SKM-1 treated with dmso at 0.1 percent for 144 hours (cell line): ENCODE data around the gene NBEA.
"Not testable (repeated sequence)": the region's sequence is repeated elsewhere in the genome, so short reads cannot be mapped to it uniquely, and the experiment has no call there.

Experiments
- DNase-seq: peaks from one replicate; lab custom pipeline; 2025; ENCODE audit not compliant: unreplicated experiment; lab: John Stamatoyannopoulos, UW

NBEA gene

DNA sequence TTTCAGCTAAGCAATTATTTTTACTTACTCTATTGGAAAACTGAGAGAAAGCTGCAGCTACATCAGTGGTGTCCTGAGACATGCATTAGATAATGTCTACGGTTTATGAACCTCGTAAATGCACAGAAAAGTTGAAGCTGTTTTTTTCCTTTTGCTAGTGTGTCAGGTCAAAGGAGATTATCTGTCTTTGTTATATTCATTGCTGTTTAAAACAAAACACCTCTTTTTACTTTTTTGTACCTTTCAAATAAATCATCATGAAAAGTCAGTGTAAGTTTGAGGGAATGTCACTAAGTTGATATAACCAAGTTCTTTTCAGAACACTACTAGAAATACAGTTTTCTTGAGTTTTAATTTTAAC is 2.2 kb downstream of the NBEA start:
- DNase-seq = no peak

GRCh38 chr13:34944751-34945150 is 2.7 kb downstream of the NBEA start:
- DNase-seq = no peak

DNA sequence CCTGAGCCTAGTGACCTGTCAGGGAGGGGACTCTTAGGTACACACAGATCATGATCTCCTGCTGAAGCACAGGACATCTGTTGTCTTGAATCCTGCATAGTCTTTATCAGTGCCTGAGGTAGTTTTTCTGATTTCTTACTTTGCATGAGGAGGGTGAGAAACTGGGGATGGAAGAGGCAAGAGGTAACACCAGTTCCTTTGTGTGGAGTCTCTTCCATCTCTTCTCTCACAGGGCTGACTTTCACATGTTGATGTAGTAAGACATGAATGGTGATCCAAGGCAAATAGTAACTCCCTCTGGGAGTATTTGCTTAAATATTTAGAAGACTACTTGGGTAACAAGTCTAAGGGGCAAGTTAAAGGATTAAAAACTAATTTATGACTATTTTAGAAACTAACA is 9.5 kb downstream of the NBEA start:
- no peak for DNase-seq

GRCh38 chr13:34959489-34959888 is 17.4 kb downstream of the NBEA start:
- DNase-seq = no peak

- no peak for DNase-seq
Measured at GRCh38 chr13:34964558-34964957, 22.5 kb downstream of the NBEA start.

GRCh38 chr13:34967851-34968562 is 25.9 kb downstream of the NBEA start:
- DNase-seq = peak; percentile 27

DNA sequence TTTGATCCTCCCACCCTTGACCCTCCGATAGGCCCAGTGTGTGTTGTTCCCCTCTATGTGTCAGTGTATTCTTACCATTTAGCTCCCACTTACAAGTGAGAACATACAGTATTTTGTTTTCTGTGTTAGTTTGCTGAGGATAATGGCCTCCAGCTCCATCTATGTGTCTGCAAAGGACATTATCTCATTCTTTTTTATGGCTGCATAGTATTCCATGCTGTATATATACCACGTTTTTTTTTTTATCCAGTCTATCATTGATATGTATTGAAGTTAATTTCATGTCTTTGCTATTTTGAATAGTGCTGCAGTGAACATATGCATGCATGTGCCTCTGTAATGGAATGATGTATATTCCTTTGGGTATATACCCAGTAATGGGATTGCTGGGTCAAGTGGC is 27.5 kb downstream of the NBEA start:
- not testable (repeated sequence) for DNase-seq

DNA sequence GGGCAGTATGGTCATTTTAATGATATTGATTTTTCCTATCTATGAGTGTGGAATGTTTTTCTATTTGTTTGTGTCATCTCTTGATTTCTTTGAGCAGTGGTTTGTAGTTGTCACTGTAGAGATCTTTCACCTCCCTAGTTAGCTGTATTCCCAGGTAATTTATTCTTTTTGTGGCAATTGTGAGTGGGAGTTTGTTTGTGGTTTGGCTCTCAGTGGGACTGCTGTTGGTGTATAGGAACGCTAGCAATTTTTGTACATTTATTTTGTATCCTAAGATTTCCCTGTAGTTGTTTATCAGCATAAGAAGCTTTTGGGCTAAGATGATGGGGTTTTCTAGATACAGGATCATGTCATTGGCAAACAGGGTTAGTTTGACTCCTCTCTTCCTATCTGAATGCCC is 28.9 kb downstream of the NBEA start:
- no peak for DNase-seq

DNA sequence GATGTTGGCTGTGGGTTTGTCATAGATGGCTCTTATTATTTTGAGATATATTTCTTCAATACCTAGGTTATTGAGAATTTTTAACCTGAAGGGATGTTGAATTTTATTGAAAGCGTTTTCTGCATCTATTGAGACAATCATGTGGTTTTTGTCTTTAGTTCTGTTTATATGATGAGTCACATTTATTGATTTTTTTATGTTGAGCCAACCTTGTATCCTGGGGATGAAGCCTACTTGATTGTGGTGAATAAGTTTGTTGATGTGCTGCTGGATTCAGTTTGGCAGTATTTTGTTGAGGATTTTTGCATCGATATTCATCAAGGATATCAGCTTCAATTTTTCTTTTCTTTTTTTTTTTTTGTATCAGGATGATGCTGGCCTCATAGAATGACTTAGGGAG is 29.4 kb downstream of the NBEA start:
- no peak for DNase-seq

GRCh38 chr13:34985199-34985598 is 43.1 kb downstream of the NBEA start:
- DNase-seq = not testable (repeated sequence)

DNA sequence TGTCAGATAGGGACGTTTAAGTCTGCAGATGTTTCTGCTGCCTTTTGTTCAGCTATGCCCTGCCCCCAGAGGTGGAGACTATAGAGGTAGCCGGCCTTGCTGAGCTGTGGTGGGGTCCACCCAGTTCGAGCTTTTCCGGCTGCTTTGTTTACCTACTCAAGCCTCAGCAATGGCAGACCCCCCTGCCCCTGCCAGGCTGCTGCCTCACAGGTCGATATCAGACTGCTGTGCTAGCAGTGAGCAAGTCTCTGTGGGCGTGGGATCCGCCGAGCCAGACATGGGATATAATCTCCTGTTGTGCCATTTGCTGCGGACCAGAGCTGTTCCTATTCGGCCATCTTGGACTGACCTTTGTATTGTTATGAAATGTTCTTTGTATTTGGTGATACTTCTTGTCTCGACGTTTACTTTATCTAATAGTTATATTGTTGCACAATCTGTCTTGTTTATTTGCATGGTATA is 46.3 kb downstream of the NBEA start:
- DNase-seq = no peak

- no peak for DNase-seq
Measured at GRCh38 chr13:34990399-34991214, 48.5 kb downstream of the NBEA start.

- peak; percentile 51 for DNase-seq
Measured at GRCh38 chr13:34993470-34993869, 51.4 kb downstream of the NBEA start.

DNA sequence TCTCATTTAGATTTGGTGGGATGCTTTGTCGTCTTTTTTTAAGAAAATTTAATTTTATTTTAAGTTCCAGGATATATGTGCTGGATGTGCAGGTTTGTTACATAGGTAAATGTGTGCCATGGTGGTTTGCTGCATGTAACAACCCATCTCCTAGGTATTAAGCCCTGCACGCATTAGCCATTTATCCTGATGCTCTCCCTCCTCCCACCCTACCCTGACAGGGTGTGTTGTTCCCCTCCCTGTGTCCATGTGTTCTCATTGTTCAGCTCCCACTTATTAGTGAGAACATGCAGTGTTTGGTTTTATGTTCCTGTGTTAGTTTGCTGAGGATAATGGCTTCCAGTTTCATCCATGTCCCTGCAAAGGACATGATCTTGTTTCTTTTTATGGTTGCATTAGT is 61.7 kb downstream of the NBEA start:
- DNase-seq = not testable (repeated sequence)

GRCh38 chr13:35005051-35005450 is 63.0 kb downstream of the NBEA start:
- no peak for DNase-seq

DNA sequence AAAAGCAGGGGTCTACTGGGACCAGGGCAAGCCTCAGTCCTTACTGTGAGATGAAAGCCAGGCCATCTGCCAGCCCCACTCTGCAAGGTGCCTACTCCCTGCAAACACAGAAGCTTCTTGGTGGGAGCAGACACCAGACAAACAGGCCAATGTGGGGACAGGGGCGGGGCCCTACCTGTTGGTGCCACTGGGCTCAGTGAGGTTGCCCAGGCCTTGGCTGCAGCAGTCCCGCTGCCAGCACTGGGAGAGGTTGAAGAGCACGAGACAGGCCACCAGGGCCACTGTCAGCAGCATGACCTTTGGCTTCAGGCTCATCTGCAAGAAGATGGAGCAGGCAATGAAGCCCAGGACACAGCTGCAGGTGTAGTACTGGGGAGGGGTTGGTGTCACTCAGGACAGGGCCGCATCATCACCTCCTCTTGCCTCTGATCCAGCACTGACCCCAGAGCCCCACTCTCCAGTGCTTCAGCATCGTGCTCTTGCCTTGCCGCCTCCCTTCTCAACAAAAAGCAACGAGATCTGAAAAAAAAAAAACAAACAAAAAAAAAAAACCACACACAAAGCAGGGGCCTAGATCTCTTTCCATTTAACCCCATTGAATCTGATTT is 72.6 kb downstream of the NBEA start:
- DNase-seq = no peak

- no peak for DNase-seq
Measured at GRCh38 chr13:35016362-35017112, 74.5 kb downstream of the NBEA start.

DNA sequence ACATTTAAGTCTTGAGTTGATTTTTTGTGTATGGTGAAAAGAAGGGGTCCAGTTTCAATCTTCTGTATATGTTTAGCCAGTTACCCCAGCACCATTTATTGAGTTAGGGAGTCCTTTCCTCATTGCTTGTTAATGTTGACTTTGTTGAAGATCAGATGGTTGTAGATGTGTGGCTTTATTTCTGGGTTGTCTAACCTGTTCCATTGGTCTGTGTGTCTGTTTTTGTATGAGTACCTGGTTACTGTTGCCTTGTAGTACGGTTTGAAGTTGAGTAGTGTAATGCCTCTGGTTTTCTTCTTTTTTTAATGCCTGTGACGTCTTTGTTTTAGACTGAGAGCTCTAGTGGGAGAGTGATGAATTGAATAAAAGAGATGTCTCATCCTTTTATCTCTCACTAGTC is 83.2 kb downstream of the NBEA start:
- DNase-seq = no peak

DNA sequence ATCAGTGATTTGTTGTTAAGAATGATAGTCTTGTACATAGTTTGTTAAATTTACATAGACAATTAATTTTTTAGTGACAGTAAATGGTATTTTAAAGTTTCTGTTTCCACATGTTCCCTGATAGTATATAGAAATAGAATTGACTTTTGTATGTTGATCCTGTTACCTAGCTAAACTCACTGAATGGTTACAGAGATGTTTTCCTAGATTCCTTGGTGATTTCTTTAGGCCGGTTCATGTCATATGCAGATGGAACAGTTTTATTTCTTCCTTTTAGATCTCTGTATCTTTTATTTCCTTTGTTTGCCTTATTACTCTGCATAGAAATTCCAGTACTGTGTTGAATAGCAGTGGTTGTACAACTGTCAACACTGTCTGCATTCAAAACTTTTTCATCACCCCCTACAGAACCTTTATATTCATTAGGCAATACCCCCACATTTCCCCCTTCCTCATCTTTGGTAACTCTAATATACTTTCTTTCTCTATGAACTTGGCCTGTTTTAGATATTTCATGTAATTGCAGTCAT is 86.3 kb downstream of the NBEA start:
- DNase-seq = no peak

GRCh38 chr13:35039012-35039411 is 96.9 kb downstream of the NBEA start:
- no peak for DNase-seq

- no peak for DNase-seq
Measured at GRCh38 chr13:35046587-35046986, 104.5 kb downstream of the NBEA start.
